DND-41 (cell line): Measurements from ENCODE around the gene ABLIM1.

Experiments used
- EZH2 ChIP-seq: IDR thresholded peaks from 3 replicates; pipeline ENCODE4 v1.6.1; 2012; ENCODE audit warnings: borderline replicate concordance, low read depth, mild to moderate bottlenecking, moderate library complexity, low read length, inconsistent platforms; ENCODE audit not compliant: severe bottlenecking
- TF ChIP-seq, protein P1 (sequence below): IDR thresholded peaks from 2 replicates; pipeline ENCODE4 v1.5.1; 2012; ENCODE audit warnings: borderline replicate concordance, low read length, moderate library complexity, mild to moderate bottlenecking; ENCODE audit not compliant: poor library complexity, severe bottlenecking; ENCODE audit errors: extremely low read depth

DNA sequence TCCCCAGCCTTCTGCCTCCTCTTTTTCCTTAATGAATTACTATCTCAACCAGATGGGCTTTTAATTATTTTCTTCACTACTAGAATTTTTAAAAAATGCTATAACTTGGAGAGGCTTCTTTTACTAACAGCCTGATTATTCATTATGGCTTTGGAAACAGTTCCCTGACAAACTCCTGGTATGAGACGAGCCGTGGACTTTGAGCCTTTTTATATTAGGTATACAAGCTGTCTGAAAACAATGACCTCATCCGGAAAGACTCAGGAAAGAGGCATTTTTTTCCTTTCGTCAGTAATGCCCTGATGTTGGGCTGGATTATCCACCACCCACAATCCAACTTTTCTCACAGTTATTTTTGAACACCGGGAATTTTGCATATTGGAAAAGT is 26.7 kb upstream of the ABLIM1 start:
- TF ChIP-seq, protein P1, sequence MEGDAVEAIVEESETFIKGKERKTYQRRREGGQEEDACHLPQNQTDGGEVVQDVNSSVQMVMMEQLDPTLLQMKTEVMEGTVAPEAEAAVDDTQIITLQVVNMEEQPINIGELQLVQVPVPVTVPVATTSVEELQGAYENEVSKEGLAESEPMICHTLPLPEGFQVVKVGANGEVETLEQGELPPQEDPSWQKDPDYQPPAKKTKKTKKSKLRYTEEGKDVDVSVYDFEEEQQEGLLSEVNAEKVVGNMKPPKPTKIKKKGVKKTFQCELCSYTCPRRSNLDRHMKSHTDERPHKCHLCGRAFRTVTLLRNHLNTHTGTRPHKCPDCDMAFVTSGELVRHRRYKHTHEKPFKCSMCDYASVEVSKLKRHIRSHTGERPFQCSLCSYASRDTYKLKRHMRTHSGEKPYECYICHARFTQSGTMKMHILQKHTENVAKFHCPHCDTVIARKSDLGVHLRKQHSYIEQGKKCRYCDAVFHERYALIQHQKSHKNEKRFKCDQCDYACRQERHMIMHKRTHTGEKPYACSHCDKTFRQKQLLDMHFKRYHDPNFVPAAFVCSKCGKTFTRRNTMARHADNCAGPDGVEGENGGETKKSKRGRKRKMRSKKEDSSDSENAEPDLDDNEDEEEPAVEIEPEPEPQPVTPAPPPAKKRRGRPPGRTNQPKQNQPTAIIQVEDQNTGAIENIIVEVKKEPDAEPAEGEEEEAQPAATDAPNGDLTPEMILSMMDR: no peak
- TF ChIP-seq EZH2: no peak
